ENCODE results near the gene TH.

TH gene

GRCh38 chr11:2139621-2140337 is 31.8 kb downstream of the TH start:
- DNase-seq: no peak

GRCh38 chr11:2139123-2139521 is 32.5 kb downstream of the TH start, which contains the start of gene IGF2:
IGF2 (minus strand) TSS chr11:2139389; CDS start chr11:2135523, 3,866 bp downstream.
- DNase-seq: no peak

- no peak for DNase-seq
Measured at GRCh38 chr11:2138431-2139122, 33.0 kb downstream of the TH start.

GRCh38 chr11:2138068-2138430 is 33.6 kb downstream of the TH start:
- DNase-seq: no peak

GRCh38 chr11:2137202-2138067 is 34.2 kb downstream of the TH start:
- no peak for DNase-seq

GRCh38 chr11:2136952-2137201 is 34.7 kb downstream of the TH start:
- no peak for DNase-seq

- DNase-seq: no peak
Measured at GRCh38 chr11:2136209-2136951, 35.2 kb downstream of the TH start.

GRCh38 chr11:2135648-2136201 is 35.9 kb downstream of the TH start:
- no peak for DNase-seq

- DNase-seq: no peak
Measured at GRCh38 chr11:2135018-2135569, 36.5 kb downstream of the TH start.

GRCh38 chr11:2134022-2135010 is 37.3 kb downstream of the TH start:
- DNase-seq: no peak

GRCh38 chr11:2133241-2134021 is 38.2 kb downstream of the TH start:
- no peak for DNase-seq

GRCh38 chr11:2132874-2133240 is 38.8 kb downstream of the TH start:
- DNase-seq: no peak

- DNase-seq: no peak
Measured at GRCh38 chr11:2132246-2132645, 39.4 kb downstream of the TH start.

GRCh38 chr11:2131371-2132236 is 40.0 kb downstream of the TH start:
- no peak for DNase-seq

GRCh38 chr11:2130881-2131352 is 40.7 kb downstream of the TH start:
- no peak for DNase-seq

GRCh38 chr11:2129699-2130366 is 41.8 kb downstream of the TH start:
- DNase-seq: no peak

GRCh38 chr11:2129308-2129698 is 42.3 kb downstream of the TH start:
- DNase-seq: no peak

GRCh38 chr11:2128511-2129307 is 42.9 kb downstream of the TH start:
- DNase-seq: no peak

Measured in central memory CD4-positive, alpha-beta T cell (primary cell).